Subcutaneous adipose tissue (tissue), 4 donors: ENCODE data around the gene RRP36. TPM values are rescaled to one million over a fixed set of nuclear protein-coding genes. Genes with fewer than 3 reads are reported as not detected.

Source experiments
- CTCF ChIP-seq: fragments of 450-650 bp; IDR thresholded peaks from one replicate; pipeline ENCODE4 v1.5.1; 2016; ENCODE audit warnings: low read depth, mild to moderate bottlenecking, control low read depth, antibody characterized with exemption, moderate library complexity
- total RNA-seq, 4 donors: library from RNA; depleted of rRNA; stranded (reverse); fragments of >200 nt; gene quantifications; one replicate each; pipeline ENCODE4 v1.1.0, GENCODE V29; 2016

Gene RRP36
- total RNA-seq, 4 donors from 2014 or later: 42.7 to 63.9 (median 55.4) TPM

DNA sequence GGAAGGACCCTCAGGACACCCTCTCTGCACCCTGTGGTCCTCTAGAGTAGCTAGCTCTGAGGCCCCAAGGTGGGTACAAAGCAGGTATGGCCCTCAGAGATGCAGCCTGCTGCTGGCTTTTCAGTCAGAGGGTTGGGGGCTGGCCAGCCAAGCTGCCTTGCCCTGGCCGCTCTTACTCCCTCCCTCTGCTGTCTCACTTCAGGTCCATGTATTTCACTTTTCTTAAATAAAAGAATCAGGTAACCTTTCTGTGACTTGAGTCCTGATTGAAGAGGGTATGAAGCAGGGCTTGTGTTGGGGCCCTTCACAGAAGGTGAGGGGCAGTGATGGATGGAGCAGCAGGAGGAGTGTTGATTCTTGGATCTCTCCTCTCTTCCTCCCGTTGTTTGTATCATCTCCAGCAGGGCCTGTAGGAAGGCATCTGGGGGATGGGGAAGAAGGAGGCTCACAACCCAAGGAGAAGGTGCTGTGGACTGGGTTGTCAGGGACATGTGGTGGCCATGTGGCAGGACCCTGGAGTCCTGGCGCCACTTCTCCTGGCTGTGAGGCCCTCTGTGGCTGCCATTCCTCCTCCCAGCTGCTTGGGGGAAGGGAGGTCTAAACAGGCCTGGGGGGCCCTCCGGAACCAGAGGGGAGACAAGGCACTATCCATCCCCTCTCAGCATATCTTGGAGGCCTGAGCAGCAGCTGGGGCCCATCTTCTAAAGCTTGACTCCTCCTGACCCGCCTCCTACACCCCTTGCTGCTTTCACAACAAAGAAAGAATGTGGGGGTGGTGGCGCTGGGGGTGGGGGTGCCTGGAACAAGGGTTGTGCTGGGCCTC, 53.6 kb downstream of the RRP36 start:
- no peak for TF ChIP-seq CTCF

GRCh38 chr6:43075670-43076463, 54.4 kb downstream of the RRP36 start, which contains the start of gene PTK7:
PTK7 (plus strand) TSS chr6:43076314; CDS start chr6:43076489, 175 bp downstream.
- no peak for TF ChIP-seq CTCF

- TF ChIP-seq CTCF: no peak
Measured at GRCh38 chr6:43076464-43077332, 55.3 kb downstream of the RRP36 start.

- TF ChIP-seq CTCF: no peak
Measured at GRCh38 chr6:43077333-43077809, 55.9 kb downstream of the RRP36 start.

DNA sequence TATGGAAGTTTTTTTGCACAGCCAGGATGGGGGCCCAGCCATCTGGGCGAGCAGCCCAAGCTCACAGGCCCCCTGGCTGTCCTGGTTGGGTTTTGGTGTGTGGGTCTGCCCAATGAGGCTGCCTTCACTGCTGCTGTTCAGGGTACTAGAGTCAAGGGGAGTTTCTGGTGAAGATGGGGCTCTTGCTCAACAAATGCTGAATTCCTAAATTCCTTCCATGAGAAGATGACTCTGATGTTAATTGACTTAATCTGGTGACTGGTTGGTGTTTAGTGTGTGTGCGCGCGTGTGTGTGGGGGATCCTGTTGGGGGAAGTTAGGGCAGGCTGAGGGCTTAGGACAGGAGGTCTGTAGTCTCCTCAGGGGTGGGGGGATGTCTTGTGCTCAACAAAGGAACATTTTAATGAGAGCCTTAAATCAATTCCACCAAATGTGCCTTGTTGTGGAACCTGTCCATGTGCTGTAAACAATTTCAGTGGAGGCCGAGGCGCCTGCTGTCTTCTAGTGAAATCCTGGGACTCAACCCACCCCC, 56.6 kb downstream of the RRP36 start:
- TF ChIP-seq CTCF: no peak

DNA sequence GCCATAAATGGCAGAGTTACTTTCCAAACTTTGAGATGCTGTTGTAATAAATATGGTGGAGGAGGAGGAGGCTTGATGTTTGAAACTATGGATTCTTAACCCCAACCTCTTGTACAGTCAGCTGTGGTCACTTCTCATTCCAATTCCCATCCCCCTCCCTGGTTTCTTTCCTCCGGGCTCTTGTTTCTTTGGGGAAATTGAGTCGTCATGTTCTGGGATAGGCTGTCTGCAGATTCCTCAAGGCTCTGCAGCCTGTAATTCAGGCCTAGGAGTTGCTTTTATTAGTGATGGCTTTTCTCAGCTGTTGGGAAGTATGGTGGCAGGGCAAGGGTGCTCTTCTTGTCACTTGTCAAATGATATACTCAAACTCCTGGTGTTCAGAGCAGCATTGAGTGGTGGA, 57.3 kb downstream of the RRP36 start:
- no peak for TF ChIP-seq CTCF

Other genes starting within 250 kb of the RRP36 start
- 10 to 100 TPM; 15.8 to 22.8 (median 16.9) TPM for gene BICRAL, start 239.6 kb upstream of the RRP36 start, total RNA-seq
- 100 to 1,000 TPM in 1 of 4 donors, 10 to 100 TPM in 3; 85.5 to 106 (median 91.2) TPM for gene RPL7L1, start 142.0 kb upstream of the RRP36 start, total RNA-seq
- gene PTCRA, start 105.6 kb upstream of the RRP36 start, total RNA-seq: 1 to 10 TPM in 1 of 4 donors, not detected in 3; 1.5 TPM
- gene CNPY3, start 92.1 kb upstream of the RRP36 start, total RNA-seq: 10 to 100 TPM; 15.0 to 48.3 (median 26.1) TPM
- gene GNMT, start 60.9 kb upstream of the RRP36 start, total RNA-seq: under 1 TPM in 1 of 4 donors, not detected in 3; 0.44 TPM
- 10 to 100 TPM in 3 of 4 donors, 1 to 10 TPM in 1; 6.0 to 30.9 (median 14.0) TPM for gene PEX6, start 42.4 kb upstream of the RRP36 start, total RNA-seq
- 10 to 100 TPM; 26.7 to 43.1 (median 34.7) TPM for gene PPP2R5D, start 37.1 kb upstream of the RRP36 start, total RNA-seq
- 10 to 100 TPM; 46.3 to 57.8 (median 52.0) TPM for gene MEA1, start 7.7 kb upstream of the RRP36 start, total RNA-seq
- gene KLHDC3, start 7.4 kb upstream of the RRP36 start, total RNA-seq: 10 to 100 TPM; 39.1 to 77.3 (median 64.0) TPM
- gene CUL7, start 32.2 kb downstream of the RRP36 start, total RNA-seq: 10 to 100 TPM in 3 of 4 donors, 1 to 10 TPM in 1; 7.2 to 25.6 (median 14.5) TPM
- gene MRPL2, start 37.8 kb downstream of the RRP36 start, total RNA-seq: 10 to 100 TPM; 10.4 to 19.8 (median 16.6) TPM
- 10 to 100 TPM; 10.9 to 24.7 (median 21.9) TPM for gene KLC4, start 38.0 kb downstream of the RRP36 start, total RNA-seq
- 10 to 100 TPM in 1 of 4 donors, 1 to 10 TPM in 3; 1.8 to 11.4 (median 3.6) TPM for gene PTK7, start 54.7 kb downstream of the RRP36 start, total RNA-seq
- 10 to 100 TPM in 2 of 4 donors, 1 to 10 TPM in 2; 8.5 to 22.8 (median 10.6) TPM for gene SRF, start 149.6 kb downstream of the RRP36 start, total RNA-seq
- 10 to 100 TPM; 16.3 to 36.7 (median 27.2) TPM for gene CUL9, start 160.6 kb downstream of the RRP36 start, total RNA-seq
- gene DNPH1, start 207.9 kb downstream of the RRP36 start, total RNA-seq: 10 to 100 TPM; 29.8 to 72.9 (median 50.8) TPM
- not detected for gene TTBK1, start 221.9 kb downstream of the RRP36 start, total RNA-seq